Measurements from ENCODE around the gene GUSB.

GRCh38 chr7:65975814-65976445 is 6.1 kb downstream of the GUSB start:
- TF ChIP-seq CTCF (IDR thresholded peaks at IDR 0.05; ENCODE audit: low read depth, low read length, missing input control) (no peak), RAD21 (IDR thresholded peaks at IDR 0.05) (no peak), REST (IDR thresholded peaks at IDR 0.05) (no peak), GABPA (IDR thresholded peaks at IDR 0.05 in 1 of 2, conservative IDR thresholded peaks at IDR 0.05 in 1 of 2) (no peak), SP1 (IDR thresholded peaks at IDR 0.05) (no peak), TAF1 (conservative IDR thresholded peaks at IDR 0.05) (no peak), JUND (IDR thresholded peaks at IDR 0.05) (no peak), NR2F2 (IDR thresholded peaks at IDR 0.05) (no peak), EGR1 (IDR thresholded peaks at IDR 0.05; ENCODE audit: low read depth in 2 of 2) (no peak)
- TF ChIP-seq, protein P1, sequence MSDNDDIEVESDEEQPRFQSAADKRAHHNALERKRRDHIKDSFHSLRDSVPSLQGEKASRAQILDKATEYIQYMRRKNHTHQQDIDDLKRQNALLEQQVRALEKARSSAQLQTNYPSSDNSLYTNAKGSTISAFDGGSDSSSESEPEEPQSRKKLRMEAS (IDR thresholded peaks at IDR 0.05), result no peak

All from liver (tissue), 3 donors.